HK-2 (cell line): ENCODE results near the gene NECAB3.
"Not testable (repeated sequence)": the region's sequence is repeated elsewhere in the genome, so short reads cannot be mapped to it uniquely, and the experiment has no call there.

ENCODE experiments used
- DNase-seq: peaks from one replicate; pipeline ENCODE4 v3.0.0-alpha.2; 2018; ENCODE audit not compliant: unreplicated experiment

Gene NECAB3

DNA sequence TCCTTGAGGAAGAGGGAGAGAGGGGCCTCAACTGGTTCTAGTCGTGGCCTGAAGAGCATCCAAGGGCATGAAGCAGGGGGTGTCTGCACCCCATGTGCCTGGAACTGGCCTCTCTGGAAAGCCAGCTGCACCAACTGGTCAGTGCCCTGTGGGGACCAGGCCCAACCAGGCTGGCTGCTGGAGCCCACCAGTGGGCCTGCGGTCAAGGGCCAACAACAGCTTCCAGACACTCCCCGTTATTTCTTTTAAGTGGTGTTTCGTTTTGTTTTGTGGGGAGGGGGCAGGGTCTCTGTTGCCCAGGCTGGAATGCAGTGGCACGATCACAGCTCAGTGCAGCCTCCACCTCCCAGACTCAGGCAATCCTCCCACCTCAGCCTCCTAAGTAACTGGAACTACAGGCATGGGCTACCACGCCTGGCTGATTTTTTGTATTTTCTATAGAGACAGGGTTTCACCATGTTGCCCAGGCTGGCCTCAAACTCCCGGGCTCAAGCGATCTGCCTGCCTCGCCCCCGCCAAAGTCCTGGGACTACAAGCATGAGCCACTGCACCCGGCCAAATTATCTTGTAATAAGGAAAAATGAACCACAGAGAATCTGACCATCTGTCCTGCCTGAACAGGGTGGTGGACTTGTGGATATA lies 24.0 kb downstream of the NECAB3 start:
- DNase-seq: no peak

DNA sequence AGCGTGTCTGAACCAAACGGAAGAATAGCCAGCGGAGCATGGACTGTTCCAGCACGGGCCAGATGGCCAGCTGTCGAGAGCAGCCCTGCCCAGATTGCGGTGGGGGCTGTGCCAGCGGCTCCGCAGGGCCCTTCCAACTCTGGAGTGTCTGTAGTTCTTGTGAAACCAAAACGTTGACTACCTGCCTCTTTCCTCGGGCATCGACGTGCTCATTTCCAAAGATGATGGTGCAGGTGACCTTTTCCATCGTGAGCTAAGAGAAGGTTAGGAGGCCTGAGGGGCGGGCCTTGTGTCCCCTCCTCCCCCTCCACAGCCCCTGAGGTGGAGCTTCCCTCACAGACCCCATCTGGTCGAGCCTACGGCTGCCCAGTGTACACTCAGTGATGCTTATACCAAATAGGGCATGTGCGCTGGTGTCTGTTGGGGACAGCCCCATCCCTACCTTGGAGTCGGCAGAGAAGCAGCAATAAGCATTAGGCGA lies 25.0 kb downstream of the NECAB3 start:
- no peak for DNase-seq

DNA sequence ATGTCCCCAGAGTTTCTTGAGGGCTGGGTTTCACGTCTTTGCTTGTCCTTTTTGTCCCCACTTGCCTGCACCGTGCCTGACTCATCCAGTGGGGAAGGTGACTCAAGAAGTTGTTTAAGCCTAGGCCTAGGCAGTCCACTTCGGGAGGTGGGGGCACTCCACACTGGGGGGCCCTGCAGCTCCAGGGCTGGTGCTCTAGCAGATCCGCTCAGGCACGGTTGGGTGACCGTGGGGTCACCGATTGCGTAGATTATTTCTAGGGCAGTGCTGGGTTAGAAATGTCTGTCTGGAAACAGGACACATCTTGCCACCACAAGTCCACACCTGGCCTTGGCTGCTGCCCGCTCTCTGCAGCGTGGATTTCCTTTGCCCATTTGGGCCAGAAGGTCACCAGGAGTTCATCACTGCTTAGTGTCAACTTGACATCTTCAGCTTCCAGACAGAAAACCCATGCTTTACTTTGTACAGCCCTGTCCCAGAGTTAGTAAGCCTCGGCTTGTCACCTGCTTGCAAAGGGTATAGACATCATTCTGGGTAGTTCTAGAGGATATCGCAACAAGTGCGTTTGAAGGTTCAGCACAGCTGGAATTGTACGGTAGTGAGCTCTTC lies 25.7 kb downstream of the NECAB3 start:
- DNase-seq: no peak

DNA sequence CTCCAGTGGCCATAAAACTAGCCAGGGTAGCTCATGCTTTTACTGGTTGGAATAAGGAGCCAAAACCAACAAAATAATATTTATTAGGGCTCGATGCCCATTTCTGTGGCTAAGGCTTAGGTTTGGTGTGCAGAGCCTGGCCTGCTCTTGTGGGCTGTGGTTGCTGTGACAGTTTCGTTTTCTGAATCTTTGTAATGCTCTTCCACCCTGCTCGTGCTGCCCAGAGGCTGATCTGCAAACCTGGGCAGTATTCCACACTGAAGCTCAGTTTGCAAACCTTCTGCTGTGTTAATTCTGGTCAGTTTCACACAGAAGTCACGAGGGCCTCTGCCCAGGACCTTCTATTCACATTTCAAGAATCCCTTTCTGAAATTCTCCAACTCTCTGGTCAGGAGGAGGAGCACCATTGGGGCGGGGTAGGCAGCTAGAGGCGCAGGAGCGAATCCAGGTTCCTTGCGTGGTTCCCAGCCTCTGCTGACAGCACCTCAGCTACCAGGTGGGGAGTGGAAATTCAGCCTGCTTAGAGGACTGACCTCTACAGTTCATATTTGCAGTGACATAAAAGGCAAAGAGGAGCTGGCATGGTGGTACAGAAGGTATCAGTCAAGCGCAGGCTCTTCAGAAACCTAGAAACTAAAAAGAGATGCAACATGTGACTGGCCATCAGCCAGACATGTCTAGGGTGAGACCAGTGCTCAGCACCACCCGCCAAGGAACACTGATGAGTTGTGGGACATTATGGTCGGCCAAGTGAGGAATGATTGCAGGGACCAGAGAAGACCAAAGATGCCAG lies 26.4 kb downstream of the NECAB3 start:
- no peak for DNase-seq

DNA sequence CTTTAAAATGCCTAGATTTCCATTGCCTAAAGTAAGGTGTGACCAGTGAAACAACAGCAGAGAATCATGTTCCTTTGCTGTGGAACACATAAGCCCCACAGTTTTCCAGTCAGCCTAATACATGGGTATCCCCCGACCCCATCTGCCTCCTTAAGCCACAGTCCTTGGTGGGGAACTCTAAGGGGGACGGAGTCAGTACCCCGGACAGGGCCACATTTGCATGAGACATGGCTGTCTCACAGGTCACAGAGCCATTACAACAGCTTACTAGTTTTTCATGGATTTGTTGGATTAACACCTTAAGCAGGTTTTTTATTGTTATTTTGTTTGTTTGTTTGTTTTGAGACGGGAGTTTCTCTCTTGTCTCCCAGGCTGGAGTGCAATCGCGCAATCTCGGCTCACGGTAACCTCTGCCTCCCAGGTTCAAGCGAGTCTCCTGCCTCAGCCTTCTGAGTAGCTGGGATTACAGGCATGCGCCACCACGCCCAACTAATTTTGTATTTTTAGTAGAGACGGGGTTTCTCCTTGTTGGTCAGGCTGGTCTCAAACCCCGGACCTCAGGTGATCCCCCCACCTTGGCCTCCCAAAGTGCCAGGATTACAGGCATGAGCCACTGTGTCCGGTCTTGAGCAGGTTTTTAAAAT lies 27.1 kb downstream of the NECAB3 start:
- DNase-seq: not testable (repeated sequence)

DNA sequence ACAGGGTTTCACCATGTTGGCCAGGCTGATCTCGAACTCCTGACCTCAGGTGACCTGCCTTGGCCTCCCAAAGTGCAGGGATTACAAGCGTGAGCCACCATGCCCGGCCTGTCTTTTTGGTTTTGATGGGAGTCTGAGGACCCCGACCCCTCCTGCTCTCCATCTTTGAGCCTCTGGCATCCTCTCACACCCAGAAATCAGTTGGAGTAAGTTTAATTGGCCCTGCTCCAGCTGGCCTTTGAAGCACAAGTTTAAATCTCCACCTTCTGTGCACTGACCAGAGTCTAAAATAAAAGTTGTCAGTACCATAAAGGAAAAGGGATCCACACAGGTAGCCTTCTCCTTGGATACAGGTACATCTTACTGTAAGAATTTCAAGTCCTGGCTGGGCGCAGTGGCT lies 28.0 kb downstream of the NECAB3 start:
- DNase-seq: no peak

DNA sequence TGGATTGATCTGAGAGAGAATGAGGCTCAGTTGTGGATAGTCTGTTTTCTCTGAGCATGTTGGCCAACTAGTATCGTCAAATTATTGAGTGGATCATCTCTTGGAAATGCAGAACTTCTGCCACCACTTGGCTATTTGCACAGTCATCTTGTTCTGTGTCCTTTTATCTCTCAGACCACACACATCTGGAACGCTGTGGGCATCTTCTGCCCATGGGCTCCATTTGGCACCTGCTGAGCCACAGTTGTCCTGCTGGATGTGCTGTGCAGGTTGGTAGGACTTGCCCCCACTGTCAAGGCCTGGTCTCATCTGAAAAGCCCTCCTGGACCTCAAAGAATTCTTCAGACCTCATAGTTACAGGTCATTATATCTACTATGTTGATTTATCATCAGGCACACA lies 28.8 kb downstream of the NECAB3 start:
- no peak for DNase-seq

DNA sequence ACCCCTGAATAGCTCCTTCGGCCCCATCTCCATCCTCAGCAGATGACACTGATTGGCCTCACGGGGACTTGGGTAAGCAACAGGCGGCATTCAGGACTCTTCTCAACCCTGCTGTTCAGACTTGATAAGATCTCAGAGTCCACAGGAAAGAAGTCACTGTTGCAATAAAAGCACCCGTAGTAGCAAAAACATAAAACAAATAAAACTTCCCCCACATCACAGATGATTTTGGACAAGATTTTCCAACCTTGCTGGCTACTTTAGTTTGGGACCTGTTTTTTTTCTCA lies 29.2 kb downstream of the NECAB3 start:
- DNase-seq: no peak

DNA sequence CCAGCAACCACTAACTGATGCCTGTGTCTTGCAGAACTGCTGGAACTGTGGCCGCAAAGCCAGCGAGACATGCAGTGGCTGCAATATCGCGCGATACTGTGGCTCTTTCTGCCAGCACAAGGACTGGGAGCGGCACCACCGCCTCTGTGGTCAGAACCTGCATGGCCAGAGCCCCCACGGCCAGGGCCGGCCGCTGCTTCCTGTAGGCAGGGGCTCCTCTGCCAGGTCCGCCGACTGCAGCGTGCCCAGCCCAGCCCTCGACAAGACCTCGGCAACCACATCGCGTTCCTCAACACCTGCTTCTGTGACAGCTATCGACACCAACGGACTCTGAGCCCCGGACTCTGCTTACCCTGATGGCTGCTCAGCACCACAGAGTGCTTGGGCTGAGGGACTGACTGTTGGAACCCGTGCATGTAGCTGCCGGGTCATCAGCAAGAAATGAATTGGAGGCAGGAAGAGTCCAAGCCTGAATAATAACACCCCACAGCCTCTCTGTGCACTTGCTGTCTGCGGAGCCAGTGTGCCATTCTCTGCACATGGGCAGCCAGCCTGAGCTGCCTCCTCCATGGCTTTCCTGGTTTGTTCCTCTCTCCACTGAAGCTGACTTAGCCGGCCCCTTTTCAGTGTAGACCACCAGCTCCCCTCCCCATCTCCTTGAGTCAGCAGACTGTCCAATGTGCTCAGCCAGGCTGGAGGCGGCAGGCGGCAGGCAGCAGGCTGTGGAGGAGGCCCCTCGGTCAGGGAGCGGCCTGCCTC lies 29.7 kb downstream of the NECAB3 start:
- DNase-seq: no peak

DNA sequence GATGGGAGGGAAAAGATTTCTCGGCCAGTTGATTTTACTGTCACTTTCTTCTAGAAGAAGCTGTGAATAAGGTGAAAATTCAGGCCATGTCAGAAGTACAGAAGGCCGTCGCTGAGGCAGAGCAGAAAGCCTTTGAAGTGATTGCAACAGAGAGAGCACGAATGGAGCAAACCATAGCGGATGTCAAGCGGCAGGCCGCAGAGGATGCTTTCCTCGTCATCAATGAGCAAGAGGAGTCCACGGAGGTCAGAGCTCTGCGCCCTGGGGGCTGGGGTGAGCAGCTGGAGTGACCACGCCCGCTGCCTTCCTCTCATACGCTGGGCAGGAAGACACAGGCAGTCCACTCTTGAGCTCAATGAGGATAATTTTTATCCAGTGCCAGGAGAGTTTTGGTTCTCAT lies 33.9 kb downstream of the NECAB3 start:
- DNase-seq: no peak

DNA sequence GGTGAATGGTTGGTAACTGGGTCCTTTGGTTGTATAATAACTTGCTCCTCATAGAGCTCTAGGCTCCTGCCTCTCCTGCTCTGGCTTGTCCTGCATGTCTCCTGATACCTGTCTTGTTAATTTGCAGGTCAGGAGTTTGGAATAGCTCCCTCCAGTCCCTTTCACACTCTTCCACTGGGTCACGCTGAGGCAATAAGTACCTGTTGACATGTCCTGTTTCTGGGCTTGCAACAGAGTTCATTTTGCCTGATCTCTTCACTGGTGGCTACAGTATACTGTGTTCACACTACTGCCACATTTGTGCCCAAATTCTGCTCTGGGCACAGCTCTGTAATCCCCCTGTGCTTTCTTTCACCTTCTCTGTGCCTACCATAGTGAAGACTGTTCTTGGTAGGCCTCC lies 37.5 kb downstream of the NECAB3 start:
- no peak for DNase-seq

DNA sequence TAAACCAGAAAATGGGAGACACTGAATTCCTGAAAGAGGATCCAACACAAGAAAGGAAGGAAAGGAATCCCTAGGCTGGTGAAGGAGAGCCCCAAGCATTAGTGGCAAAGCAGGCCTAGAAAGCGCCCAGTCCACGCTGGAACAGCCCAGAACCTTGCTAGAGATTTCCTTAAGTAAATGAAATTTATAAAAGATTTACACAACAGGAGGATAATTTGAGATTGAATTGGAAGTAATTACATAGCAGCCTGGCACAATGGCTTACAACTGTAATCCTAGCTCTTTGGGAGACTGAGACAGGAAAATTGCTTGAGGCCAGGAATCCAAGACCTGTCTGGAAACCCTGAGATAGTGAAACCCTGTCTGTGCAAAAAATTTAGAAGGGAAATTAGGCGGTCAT lies 38.9 kb downstream of the NECAB3 start:
- no peak for DNase-seq

DNA sequence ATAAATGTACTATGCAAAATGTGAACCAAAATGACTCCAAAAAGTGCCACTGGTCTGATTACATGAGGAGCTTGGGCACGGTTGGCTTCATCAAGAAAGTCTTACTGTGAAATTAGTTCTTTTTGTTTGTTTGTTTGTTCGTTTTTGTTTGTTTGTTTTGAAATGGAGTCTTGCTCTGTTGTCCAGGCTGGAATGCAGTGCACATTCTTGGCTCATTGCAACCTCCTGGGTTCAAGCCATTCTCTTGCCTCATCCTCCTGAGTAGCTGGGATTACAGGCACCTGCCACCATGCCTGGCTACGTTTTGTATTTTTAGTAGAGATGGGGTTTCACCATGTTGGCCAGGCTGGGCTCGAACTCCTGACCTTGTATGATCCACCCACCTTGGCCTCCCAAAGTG lies 42.3 kb downstream of the NECAB3 start:
- not testable (repeated sequence) for DNase-seq

DNA sequence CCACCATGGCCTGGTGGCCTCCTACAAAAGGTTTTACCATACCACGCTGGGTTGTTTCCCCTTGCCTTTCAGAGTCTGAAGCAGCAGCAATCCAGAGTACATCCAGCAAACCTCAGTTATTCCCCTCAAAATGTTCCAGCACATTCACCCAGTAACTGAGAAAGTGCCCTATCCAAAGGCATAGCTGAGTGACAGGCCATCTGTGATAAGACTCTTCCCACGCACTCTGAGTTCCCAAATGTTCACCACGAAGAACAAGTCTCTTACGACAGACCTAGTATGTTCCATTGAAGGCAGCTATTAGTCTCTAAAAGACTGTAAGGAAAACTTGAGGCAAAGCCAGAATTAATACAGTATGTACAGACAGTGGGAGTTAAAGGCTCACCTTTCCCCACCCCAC lies 43.7 kb downstream of the NECAB3 start:
- no peak for DNase-seq

DNA sequence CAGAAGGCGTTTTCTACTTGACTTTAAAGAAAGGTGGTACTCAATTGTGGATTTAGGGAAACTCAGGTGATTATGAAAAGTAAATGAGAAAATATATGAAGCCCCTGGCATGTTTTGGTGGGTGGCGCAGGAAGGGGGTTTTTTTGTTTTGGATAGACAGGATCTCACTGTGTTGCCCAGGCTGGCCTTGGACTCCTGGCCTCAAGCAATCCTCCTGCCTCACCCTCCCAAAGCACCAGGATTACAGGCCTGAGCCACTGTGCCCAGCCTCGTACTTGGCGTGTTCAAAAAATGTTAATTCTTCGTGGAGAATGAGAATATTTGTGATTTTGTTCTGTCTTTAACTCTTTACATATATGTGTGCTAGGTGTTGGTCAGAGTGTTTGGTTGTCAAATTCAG lies 44.2 kb downstream of the NECAB3 start:
- DNase-seq: no peak

DNA sequence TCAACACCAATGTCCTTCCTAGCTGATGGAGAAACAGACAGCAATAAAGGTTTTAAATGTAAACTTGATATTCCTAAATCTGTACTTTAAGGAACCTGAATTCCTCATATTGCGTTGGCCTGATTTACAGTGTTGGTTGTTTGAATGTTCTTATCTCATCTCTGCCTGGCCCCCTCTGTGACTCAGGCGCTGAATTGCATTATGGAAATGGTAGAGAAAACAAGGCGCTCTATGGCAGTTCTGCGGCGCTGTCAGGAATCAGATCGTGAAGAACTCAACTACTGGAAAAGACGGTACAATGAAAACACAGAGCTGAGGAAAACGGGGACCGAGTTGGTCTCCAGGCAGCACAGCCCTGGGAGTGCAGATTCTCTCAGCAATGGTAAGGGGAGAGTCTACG lies 44.7 kb downstream of the NECAB3 start:
- no peak for DNase-seq

DNA sequence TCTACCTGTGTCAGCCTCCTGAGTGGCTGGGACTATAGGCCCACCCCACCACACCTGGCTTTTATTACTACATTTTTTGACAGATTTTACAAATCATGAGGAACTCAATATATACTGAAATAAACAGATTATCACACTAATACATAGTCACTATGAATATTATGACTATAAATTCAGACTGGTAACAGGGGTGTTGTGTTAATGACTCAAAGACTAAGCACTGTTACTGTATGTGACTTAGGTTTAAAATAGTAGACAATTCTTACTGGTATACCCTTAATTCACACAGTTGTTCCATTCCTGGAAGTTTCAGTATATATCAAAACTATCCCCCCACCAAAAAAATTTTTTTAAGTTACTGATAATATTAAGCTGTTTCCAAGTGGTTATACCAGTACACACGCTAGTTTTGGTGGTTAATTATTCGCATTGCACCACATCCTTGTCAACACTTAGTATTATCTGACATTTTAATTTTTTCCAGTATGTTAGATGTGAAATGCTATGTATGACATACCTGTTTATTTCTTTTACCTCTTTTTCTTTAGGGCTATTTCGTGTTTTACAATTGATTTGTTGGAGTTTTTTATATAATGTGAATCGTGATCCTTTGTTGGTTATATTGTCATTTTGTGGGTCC lies 46.5 kb downstream of the NECAB3 start:
- no peak for DNase-seq

DNA sequence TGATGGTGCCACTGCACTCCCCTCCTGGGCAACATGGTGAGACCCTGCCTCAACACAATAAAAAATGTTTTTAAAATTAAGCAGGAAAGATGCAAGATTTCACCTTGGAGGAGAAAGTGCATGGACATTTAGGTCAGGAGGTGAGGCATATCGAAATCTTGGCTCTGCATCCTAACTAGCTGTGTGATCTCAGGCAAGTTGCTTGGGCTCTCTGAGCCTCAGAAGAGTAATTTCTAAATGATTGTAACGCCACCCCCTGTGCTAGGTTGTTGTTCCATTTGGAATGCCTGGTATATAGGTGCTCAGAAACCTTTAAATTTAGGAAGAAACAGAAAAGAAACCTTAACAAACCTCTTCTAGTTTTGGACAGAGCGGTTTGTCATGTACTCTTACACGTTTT lies 48.0 kb downstream of the NECAB3 start:
- DNase-seq: no peak

DNA sequence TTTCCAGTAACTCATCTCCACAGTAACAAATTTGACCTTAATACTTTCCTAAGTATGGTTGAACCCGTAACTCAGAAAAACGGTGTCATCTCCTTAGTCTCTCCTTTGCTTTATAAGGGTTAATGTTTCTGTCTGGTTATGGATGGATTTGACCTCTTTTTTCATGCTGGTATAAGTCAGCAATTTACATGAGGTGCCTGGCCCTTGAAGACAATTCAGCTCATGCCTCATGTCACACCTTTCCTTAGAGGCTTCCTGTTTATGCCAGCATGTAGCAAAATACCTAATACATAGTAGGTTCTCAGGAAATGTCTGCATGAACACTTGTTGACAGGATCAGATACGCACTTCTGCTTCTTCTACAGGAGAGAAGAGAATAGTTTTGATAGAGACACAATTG lies 49.8 kb downstream of the NECAB3 start:
- DNase-seq: no peak

DNA sequence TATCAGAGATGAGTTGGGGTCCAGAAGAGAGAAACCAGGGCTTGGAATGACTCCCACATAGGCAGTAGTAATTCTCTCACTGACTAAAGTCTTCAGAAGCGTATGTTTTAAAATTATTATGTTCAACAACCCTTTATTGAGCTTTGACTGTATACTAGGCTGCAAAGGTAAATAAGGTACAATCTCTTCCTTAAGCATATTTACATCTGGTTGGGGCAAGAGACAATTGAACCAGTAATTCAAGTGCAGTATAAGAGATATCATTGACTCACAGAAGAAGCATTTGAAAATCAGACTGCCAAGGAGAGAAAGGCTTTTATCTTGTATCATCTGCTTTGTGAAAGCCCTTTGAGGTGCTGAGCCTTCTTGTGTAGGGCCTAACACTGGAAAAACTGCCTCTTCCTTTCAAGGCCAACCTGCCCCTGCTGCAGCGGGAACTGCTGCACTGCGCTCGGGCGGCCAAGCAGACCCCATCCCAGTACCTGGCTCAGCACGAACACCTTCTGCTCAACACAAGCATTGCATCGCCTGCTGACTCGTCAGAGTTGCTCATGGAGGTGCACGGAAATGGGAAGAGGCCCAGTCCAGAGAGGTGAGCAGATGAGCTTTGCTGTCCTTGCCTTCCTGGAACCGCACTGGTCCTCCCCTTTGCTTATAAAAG lies 51.4 kb downstream of the NECAB3 start:
- no peak for DNase-seq
